ENCODE results near the gene ACTR3. TPM values are rescaled to one million over a fixed set of nuclear protein-coding genes. Genes with fewer than 3 reads are reported as not detected.

The ACTR3 gene
- total and polyA plus RNA-seq, 2 of the 8 experiments (the other 6 are each of a cell fraction or from before 2014, with no cell fraction given) = 51.7 to 184 TPM

DNA sequence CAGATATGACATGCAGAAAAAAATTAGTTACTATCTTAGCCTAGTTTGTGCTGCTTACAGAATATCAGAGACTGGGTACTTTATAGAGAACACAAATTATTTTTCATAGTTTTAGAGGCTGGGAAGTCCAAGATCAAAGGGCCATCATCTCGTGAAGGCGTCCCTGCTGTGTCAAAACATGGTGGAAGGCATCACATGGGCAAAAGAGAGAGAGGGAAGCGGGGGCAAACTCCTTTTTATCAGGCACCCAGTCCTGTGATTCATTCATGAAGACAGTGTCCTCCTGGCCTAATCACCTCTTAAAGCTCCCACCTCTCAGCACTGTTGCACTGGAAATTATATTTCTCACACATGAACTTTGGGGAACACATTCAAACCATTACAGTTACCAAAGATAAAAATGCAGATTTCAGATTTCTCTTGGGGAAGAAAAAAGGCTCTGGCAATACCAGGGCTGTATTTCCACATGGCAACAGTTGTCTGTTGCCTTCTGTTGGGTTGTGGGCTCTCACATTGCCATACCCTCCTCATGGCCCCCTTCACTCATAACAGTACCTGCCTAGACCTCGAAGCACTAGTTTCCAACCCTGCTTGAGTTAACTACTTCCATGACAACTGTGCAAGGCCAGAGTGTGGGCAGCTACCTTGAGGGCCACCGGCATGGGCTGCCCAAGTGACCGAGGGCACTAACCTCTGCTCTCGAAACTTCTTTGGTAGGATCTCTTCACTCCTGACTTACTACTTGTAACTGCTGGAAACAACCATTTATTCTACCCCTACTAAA lies 2.7 kb upstream of the ACTR3 start:
- Histone ChIP-seq H2BK5ac (ENCODE audit: low read depth, low read length) (no peak overlapping the region), H2BK12ac (ENCODE audit: low read depth, low read length) (no peak overlapping the region), H3K4me1 (replicated peaks in 1 of 4; ENCODE audit: control insufficient read depth in 3 of 4, insufficient read depth in 4 of 4, low read length in 3 of 4) (peaks cover 0 to 9% (median 2%) of the 10 kb centered on the region in 4 experiments; a peak in 2 of 7 replicates), H2BK20ac (ENCODE audit: low read length) (no peak overlapping the region), H3K4me2 (ENCODE audit: insufficient read depth in 1 of 2, low read depth in 2 of 2, low read length in 2 of 2) (peak overlapping the region in 1 of 2 experiments; percentile 89; a peak in 2 of 4 replicates), H3K27me3 (replicated peaks in 1 of 4; ENCODE audit: control insufficient read depth in 3 of 4, extremely low read depth in 1 of 4, insufficient read depth in 3 of 4, low read length in 3 of 4) (no peaks in the 10 kb centered on the region), H4K5ac (ENCODE audit: insufficient read length, low read depth, low read length) (no peak overlapping the region), H3K36me3 (ENCODE audit: control insufficient read depth in 2 of 4, insufficient read depth in 4 of 4, low read length in 3 of 4) (no peaks in the 10 kb centered on the region), H3K18ac (ENCODE audit: extremely low read depth, low read length) (no peak overlapping the region), H2BK15ac (ENCODE audit: low read length) (no peak overlapping the region), H3K14ac (ENCODE audit: insufficient read length) (no peak overlapping the region), H4K20me1 (replicated peaks in 1 of 2; ENCODE audit: control insufficient read depth in 1 of 2, insufficient read depth in 2 of 2, low read length in 2 of 2) (peaks cover 0 to 2% of the 10 kb centered on the region in 2 experiments), H3K27ac (ENCODE audit: low read depth, low read length) (no peak overlapping the region), H3K4ac (replicated peaks; ENCODE audit: insufficient read length, low read depth, low read length) (no peak overlapping the region), H2AFZ (ENCODE audit: low read length) (no peak overlapping the region), H3K23me2 (ENCODE audit: low read depth, low read length) (peaks cover 4% of the 10 kb centered on the region), H3K9ac (replicated peaks in 1 of 4; ENCODE audit: extremely low read depth in 1 of 4, low read depth in 3 of 4, low read length in 3 of 4) (no peak overlapping the region), H4K8ac (ENCODE audit: extremely low read depth, insufficient read depth, low read length) (no peak overlapping the region), H3K79me2 (ENCODE audit: control insufficient read depth in 1 of 2, insufficient read depth in 2 of 2, low read length in 2 of 2) (peaks cover 0 to 21% of the 10 kb centered on the region in 2 experiments; a peak in 2 of 4 replicates), H4K91ac (replicated peaks; ENCODE audit: insufficient read length, low read length) (no peak overlapping the region), H3K9me3 (ENCODE audit: insufficient read depth in 2 of 2, low read depth in 1 of 2, low read length in 1 of 2) (no peaks in the 10 kb centered on the region), H2BK120ac (replicated peaks; ENCODE audit: low read depth, low read length) (no peak overlapping the region), H3K56ac (replicated peaks; ENCODE audit: insufficient read length, low read depth, low read length) (no peak overlapping the region), H3K4me3 (ENCODE audit: extremely low read depth in 1 of 4, insufficient read depth in 2 of 4, low read depth in 3 of 4, low read length in 4 of 4) (no peak overlapping the region), H2AK5ac (ENCODE audit: low read depth, low read length) (no peak overlapping the region), H3K23ac (ENCODE audit: insufficient read length) (no peak overlapping the region), H3K79me1 (ENCODE audit: low read depth, low read length) (no peaks in the 10 kb centered on the region; the same call in 1 of the 2 replicates)
- FAIRE-seq (no peak), DNase-seq (ENCODE audit: low read depth in 1 of 2, low spot score in 2 of 2) (no peak)
- 86% methylated on average over 7 of the region's 7 CpGs; no CpG with 5 or more reads in 1 of the 2 experiments for WGBS, 2 experiments (ENCODE audit: extremely low coverage in 1 of 2, insufficient coverage in 1 of 2, insufficient read length in 1 of 2, insufficient replicate concordance in 2 of 2, low coverage in 1 of 2, low lambda C conversion rate in 2 of 2, missing lambda C conversion rate in 1 of 2)
- ChIA-PET CTCF (ENCODE audit: partially characterized antibody) (no interaction called here), POLR2A (ENCODE audit: partially characterized antibody) (interaction anchor here (1.3 to 4.1 kb wide), 4 partner anchors 9 to 16 kb away, joined by 3 to 50 read pairs (median 6); no protein-coding TSS in a partner anchor)
- TF ChIP-seq MAX (IDR thresholded peaks at IDR 0.05) = no peak
- no peak for TF ChIP-seq POU5F1 (IDR thresholded peaks at IDR 0.05; ENCODE audit: low read depth, low read length)
- TF ChIP-seq TBP (IDR thresholded peaks at IDR 0.05; ENCODE audit: low read depth, low read length) = no peak
- no peak for TF ChIP-seq FOSL1 (IDR thresholded peaks at IDR 0.05; ENCODE audit: insufficient read depth, low read depth, low read length)
- no peak for TF ChIP-seq USF2 (IDR thresholded peaks at IDR 0.05; ENCODE audit: low read length)
- no peak for TF ChIP-seq CBX8 (IDR thresholded peaks at IDR 0.05; ENCODE audit: borderline replicate concordance, low read depth, low read length)
- TF ChIP-seq SP2 (IDR thresholded peaks at IDR 0.05; ENCODE audit: low read length) = no peak
- TF ChIP-seq SIN3A (conservative IDR thresholded peaks at IDR 0.05 in 1 of 2, IDR thresholded peaks at IDR 0.05 in 1 of 2; ENCODE audit: low read depth in 1 of 2, low read length in 2 of 2) = no peak
- TF ChIP-seq POLR2AphosphoS5 (IDR thresholded peaks at IDR 0.05; ENCODE audit: low read depth, low read length) = no peak
